GM12891 (cell line): ENCODE measurements around the gene VCAN.

Source experiments
- POLR2A ChIP-seq: IDR thresholded peaks from 2 replicates; pipeline ENCODE4 v1.6.1; 2011; ENCODE audit warnings: low read depth, low read length, control low read depth
- POLR2AphosphoS5 ChIP-seq: IDR thresholded peaks from 2 replicates; pipeline ENCODE4 v1.6.1; 2011; ENCODE audit warnings: low read depth, low read length, control low read depth
- SPI1 ChIP-seq: IDR thresholded peaks from 2 replicates; pipeline ENCODE4 v1.6.1; 2011; ENCODE audit warnings: low read depth, low read length, control low read depth

- TF ChIP-seq SPI1, result no peak
- no peak for TF ChIP-seq POLR2A
- no peak for TF ChIP-seq POLR2AphosphoS5
Observed at GRCh38 chr5:83464261-83464660, 7.3 kb upstream of the VCAN start.
